ENCODE results near the gene CACNA1B.
"Not testable (repeated sequence)": the region's sequence is repeated elsewhere in the genome, so short reads cannot be mapped to it uniquely, and the experiment has no call there.

Gene CACNA1B

GRCh38 chr9:138073408-138073807 lies 195.8 kb downstream of the CACNA1B start:
- DNase-seq (ENCODE audit: low spot score) = no peak

DNA sequence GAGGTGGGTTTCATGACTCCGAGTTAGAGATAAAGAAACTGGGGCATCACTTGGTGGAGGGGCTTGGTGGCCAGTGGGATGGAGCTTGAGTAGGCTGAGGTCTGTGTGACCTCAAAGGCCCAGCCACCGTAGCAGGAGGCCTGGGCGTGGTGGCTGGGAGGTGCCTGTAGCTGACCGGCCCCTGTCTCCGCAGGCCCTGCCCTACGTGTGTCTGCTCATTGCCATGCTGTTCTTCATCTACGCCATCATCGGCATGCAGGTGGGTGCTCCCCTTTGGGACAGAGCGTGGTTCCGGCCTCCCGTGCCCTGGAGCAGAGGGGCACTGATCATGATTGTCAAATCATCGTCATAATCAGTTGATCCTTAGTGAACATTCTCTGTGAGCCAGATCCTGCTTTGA lies 196.2 kb downstream of the CACNA1B start:
- DNase-seq (ENCODE audit: low spot score) = no peak

DNA sequence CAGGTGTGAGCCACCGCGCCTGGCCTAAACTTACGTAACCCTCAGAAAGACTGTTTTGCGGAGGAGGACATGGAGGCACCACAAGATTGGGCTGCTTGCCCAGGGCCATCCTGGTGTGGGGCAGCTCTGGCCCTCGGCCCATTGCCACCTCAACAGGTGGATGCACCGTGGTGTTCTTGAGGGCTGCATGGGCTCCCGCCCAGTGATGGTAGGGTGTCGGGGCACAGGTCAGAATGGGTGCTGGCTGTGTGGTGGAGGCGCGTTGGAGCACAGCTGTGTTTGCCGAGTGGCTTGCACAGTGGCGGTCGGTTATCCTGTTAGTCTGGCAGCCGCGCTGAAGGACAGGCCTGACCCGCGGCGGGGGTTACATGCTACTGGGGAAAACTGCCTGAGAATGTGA lies 196.9 kb downstream of the CACNA1B start:
- DNase-seq (ENCODE audit: low spot score) = no peak

DNA sequence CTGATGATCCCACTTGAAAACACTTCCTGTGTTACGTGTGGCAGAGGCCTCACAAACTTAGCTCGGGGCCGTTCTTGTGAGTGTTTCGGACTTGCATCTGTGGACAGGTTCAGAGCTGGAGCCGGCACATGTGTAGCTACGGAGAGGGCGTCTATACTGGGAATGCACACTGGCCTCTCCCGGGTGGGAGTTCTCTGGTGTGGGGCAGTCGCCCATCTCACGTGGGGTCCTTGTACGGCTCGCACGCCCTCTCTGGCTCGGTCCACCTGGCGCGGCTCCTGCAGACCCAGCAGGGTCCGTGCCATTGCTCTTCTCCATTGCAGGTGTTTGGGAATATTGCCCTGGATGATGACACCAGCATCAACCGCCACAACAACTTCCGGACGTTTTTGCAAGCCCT lies 197.9 kb downstream of the CACNA1B start:
- no peak for DNase-seq (ENCODE audit: low spot score)

DNA sequence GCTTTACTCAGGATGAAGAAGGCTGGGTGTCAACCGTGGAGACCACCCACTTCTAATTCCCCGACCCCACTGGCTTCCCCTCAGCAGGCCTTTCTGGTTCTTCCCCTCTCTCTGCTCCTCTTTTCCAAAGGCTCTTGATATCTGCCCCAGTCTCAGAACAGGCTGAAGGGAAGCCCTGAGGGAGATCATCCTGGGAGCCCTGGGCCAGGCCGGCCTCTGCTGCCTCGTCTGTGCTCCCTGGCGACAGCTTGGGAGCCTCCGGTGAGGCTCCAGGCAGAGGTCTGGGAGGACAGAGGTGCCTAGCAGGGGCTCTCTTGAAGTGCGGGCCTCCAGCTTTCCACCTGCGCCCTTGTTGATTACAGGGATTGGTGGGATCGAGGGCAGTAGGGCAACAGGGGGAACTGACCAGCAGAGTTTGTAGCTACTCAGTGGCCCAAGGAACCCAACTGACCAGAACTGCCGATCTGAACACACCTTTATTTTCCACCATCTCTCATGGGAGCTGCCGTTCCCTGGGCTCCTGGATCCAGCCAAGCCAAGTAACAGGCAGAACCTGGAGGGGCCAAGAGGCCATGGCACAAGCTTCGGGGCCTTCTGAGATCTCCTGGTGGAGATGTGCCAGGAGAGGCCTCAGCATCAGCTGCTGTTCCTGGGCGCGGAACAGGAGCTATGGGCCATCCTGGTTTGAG lies 198.5 kb downstream of the CACNA1B start:
- no peak for DNase-seq (ENCODE audit: low spot score)

DNA sequence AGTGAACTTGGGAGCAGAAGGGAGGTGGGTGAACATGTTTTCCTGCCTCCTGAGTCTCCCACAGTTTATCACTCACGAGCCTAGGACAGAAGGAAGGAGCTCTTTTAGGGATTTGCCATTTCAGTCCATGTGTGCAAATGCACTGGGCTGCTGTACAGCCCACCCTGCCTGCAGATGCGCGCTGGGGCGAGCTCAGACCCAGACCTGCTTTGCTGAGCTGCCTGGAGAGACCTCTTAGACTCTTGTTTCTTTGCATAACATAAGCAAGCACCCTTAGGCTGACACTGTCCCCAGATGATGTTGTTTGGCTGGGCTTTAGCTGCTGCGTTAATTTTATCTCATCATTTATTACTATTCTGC lies 199.0 kb downstream of the CACNA1B start:
- DNase-seq (ENCODE audit: low spot score) = no peak

DNA sequence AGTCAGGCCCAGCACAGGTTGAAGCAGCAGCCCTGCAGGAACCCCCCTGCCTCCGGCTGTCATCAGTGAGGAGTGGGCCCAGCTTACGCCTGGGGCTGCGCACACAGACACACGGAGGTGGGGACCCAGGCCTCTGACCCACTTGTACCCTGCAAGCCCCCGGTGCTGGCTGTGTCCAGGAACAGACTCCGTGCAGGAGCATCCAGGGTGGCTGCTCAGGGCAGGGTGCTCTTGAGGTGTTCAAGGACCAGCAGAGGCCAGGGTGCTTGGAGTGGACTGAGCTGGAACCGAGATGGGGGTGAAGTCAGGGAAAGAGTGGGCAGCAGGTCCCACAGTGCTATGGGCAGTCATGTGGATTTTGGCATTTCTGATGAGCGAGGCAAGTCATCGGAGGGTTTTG lies 199.5 kb downstream of the CACNA1B start:
- no peak for DNase-seq (ENCODE audit: low spot score)

- DNase-seq (ENCODE audit: low spot score) = no peak
Measured at GRCh38 chr9:138077898-138078540, 200.4 kb downstream of the CACNA1B start.

GRCh38 chr9:138078846-138079245 lies 201.3 kb downstream of the CACNA1B start:
- DNase-seq (ENCODE audit: low spot score) = no peak

DNA sequence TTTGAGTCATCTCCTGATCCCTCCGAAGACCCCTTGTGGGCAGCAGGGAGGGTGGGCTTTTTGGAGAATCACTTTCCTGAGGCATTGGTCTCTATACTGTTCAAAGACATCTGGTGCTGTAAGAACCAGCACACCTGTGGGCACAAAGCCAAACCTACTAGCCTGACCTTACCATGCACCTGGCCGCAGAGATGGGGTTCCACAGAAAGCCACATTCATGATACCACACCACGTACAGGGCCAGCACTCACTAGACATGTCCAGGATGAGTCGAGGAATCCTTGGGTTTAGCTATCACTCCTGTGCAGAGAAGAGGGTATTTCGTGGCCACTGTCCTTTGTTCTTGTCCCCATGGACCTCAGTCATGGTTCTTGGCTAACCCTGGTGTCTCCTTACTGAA lies 203.4 kb downstream of the CACNA1B start:
- DNase-seq (ENCODE audit: low spot score) = no peak

GRCh38 chr9:138082918-138083636 lies 205.5 kb downstream of the CACNA1B start:
- DNase-seq (ENCODE audit: low spot score) = no peak

- no peak for DNase-seq (ENCODE audit: low spot score)
Measured at GRCh38 chr9:138083873-138084272, 206.3 kb downstream of the CACNA1B start.

- DNase-seq (ENCODE audit: low spot score) = no peak
Measured at GRCh38 chr9:138085568-138085967, 208.0 kb downstream of the CACNA1B start.

- DNase-seq (ENCODE audit: low spot score) = not testable (repeated sequence)
Measured at GRCh38 chr9:138092057-138092456, 214.5 kb downstream of the CACNA1B start.

DNA sequence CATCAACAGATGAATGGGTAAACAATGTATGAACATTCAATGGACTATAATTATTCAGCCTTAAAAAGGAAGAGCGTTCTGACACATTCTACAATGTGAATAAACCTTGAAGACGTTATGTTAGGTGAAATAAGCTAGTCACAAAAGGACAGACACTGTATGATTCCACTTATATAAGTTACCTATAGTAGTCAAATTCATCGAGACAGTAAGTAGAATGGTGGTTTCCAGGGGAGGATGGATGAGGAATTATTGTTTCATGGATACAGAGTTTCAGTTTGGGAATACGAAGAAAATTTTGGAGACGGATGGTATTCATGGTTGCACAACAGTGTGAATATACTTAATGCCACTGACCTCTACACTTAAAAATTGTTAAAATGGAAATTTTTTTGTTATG lies 216.4 kb downstream of the CACNA1B start:
- DNase-seq (ENCODE audit: low spot score) = no peak

GRCh38 chr9:138095813-138096518 lies 218.4 kb downstream of the CACNA1B start:
- no peak for DNase-seq (ENCODE audit: low spot score)

DNA sequence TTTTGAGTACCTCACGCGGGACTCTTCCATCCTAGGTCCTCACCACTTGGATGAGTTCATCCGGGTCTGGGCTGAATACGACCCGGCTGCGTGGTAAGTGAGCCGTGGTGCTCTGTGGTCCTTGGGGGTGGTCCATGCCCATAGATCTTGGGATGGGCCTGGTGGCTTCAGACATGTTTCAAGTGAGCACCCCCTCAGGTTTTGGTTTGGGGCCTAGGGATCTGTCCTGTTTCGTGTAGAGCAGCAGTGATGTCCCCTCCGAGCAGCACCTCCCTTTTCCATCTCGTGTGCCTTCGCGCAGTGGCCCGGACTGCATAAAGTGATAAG lies 218.9 kb downstream of the CACNA1B start:
- no peak for DNase-seq (ENCODE audit: low spot score)

- no peak for DNase-seq (ENCODE audit: low spot score)
Measured at GRCh38 chr9:138097501-138097991, 220.0 kb downstream of the CACNA1B start.

- DNase-seq (ENCODE audit: low spot score) = no peak
Measured at GRCh38 chr9:138098116-138098907, 220.7 kb downstream of the CACNA1B start.

- no peak for DNase-seq (ENCODE audit: low spot score)
Measured at GRCh38 chr9:138098908-138099791, 221.6 kb downstream of the CACNA1B start.

All from NAMALWA (cell line).